Hematopoietic multipotent progenitor cell treated with erythropoietin and hydrocortisone succinate and interleukin-3 and kit ligand, for 6 days (in vitro differentiated cells): ENCODE results near the gene MAPK1.
A peak's percentile ranks its signal among the peaks of the same experiment; 100 is the strongest.
"Not testable (repeated sequence)": the region's sequence is repeated elsewhere in the genome, so short reads cannot be mapped to it uniquely, and the experiment has no call there.

Experiments used
- DNase-seq: peaks from one replicate; pipeline ENCODE4 v3.0.0-alpha.2; 2015

Gene MAPK1

GRCh38 chr22:21867528-21868266, at the start of gene MAPK1:
TSS of gene MAPK1 (minus strand) at chr22:21867645. CDS start at chr22:21867440, 205 bp downstream.
- peak; percentile 94 for DNase-seq

- DNase-seq, result no peak
These were observed 49.0 kb upstream of the MAPK1 start for GRCh38 chr22:21916309-21916918.

- DNase-seq, result no peak
These were observed 48.3 kb upstream of the MAPK1 start for GRCh38 chr22:21915624-21916308.

- DNase-seq, result not testable (repeated sequence)
These were observed 46.7 kb upstream of the MAPK1 start for GRCh38 chr22:21914033-21914642.

GRCh38 chr22:21910367-21910766, 42.9 kb upstream of the MAPK1 start:
- DNase-seq, result not testable (repeated sequence)

GRCh38 chr22:21909871-21910270, 42.4 kb upstream of the MAPK1 start:
- no peak for DNase-seq

- no peak for DNase-seq
These were observed 40.4 kb upstream of the MAPK1 start for GRCh38 chr22:21907638-21908522.

GRCh38 chr22:21905234-21905633, 37.8 kb upstream of the MAPK1 start:
- not testable (repeated sequence) for DNase-seq

GRCh38 chr22:21904250-21904789, 36.9 kb upstream of the MAPK1 start:
- DNase-seq, result no peak

GRCh38 chr22:21903283-21903682, 35.8 kb upstream of the MAPK1 start:
- no peak for DNase-seq

- DNase-seq, result no peak
These were observed 35.0 kb upstream of the MAPK1 start for GRCh38 chr22:21902296-21903087.

GRCh38 chr22:21898354-21898896, 31.0 kb upstream of the MAPK1 start:
- no peak for DNase-seq

GRCh38 chr22:21896951-21897513, 29.6 kb upstream of the MAPK1 start:
- DNase-seq, result no peak

GRCh38 chr22:21896275-21896674, 28.8 kb upstream of the MAPK1 start:
- DNase-seq, result not testable (repeated sequence)

GRCh38 chr22:21894799-21895198, 27.4 kb upstream of the MAPK1 start:
- DNase-seq, result no peak

- DNase-seq, result no peak
These were observed 22.0 kb upstream of the MAPK1 start for GRCh38 chr22:21889251-21889990.

- DNase-seq, result no peak
These were observed 20.4 kb upstream of the MAPK1 start for GRCh38 chr22:21887841-21888240.

GRCh38 chr22:21883930-21884329, 16.5 kb upstream of the MAPK1 start:
- DNase-seq, result not testable (repeated sequence)

- DNase-seq, result not testable (repeated sequence)
These were observed 15.4 kb upstream of the MAPK1 start for GRCh38 chr22:21882754-21883333.
